ENCODE data around the gene CCDC137.

DNA sequence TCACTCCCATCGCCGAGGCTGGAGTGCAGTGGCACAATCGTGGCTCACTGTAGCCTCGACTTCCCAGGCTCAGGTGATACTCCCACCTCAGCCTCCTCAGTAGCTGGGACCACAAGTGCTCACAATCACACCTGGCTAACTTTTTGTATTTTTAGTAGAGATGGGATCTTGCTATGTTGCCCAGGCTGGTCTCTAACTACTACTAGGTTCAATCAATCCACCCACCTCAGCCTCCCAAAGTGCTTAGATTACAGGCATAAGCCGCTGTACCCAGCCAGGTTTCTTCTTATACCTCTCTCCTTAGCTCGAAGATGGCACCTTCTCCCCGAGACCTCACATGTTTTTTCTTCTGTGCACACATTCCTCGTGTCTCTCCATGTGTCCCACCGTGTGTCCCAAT lies 26.5 kb upstream of the CCDC137 start:
- TF ChIP-seq CTCF (IDR thresholded peaks at IDR 0.05) = no peak
- TF ChIP-seq POLR2A (IDR thresholded peaks at IDR 0.05) = no peak
